ENCODE data around the gene ATM. TPM values are rescaled to one million over a fixed set of nuclear protein-coding genes. Genes with fewer than 3 reads are reported as not detected.

The ATM gene
- total RNA-seq, 1 donor from 2014 or later = 39.8 TPM

GRCh38 chr11:108293229-108293628 lies 70.4 kb downstream of the ATM start:
- FAIRE-seq (no peak), DNase-seq (ENCODE audit: low read depth) (no peak)
- H3K36me3 ChIP-seq (ENCODE audit: control insufficient read depth, insufficient read depth, low read length) = no peaks in the 10 kb centered on the region
- H3K27me3 ChIP-seq (ENCODE audit: control insufficient read depth, insufficient read depth, low read length) = no peaks in the 10 kb centered on the region
- H3K4me3 ChIP-seq (ENCODE audit: low read depth, low read length) = no peak overlapping the region
- no peak for TF ChIP-seq CTCF (IDR thresholded peaks at IDR 0.05; ENCODE audit: insufficient read depth, low read length, severe bottlenecking)

- DNase-seq (ENCODE audit: low read depth) = peak; percentile 73
- TF ChIP-seq CTCF (IDR thresholded peaks at IDR 0.05; ENCODE audit: insufficient read depth, low read length, severe bottlenecking) = no peak
- Histone ChIP-seq H3K27me3 (ENCODE audit: control insufficient read depth, insufficient read depth, low read length) (no peaks in the 10 kb centered on the region), H3K36me3 (ENCODE audit: control insufficient read depth, insufficient read depth, low read length) (no peaks in the 10 kb centered on the region), H3K4me3 (ENCODE audit: low read depth, low read length) (no peak overlapping the region)
- FAIRE-seq = no peak
Measured at GRCh38 chr11:108302121-108302785, 79.4 kb downstream of the ATM start.

- TF ChIP-seq CTCF (IDR thresholded peaks at IDR 0.05; ENCODE audit: insufficient read depth, low read length, severe bottlenecking) = no peak
- no peak overlapping the region for H3K4me3 ChIP-seq (ENCODE audit: low read depth, low read length)
- DNase-seq (ENCODE audit: low read depth) (no peak), FAIRE-seq (no peak)
- no peaks in the 10 kb centered on the region for H3K27me3 ChIP-seq (ENCODE audit: control insufficient read depth, insufficient read depth, low read length)
- no peaks in the 10 kb centered on the region for H3K36me3 ChIP-seq (ENCODE audit: control insufficient read depth, insufficient read depth, low read length)
Measured at GRCh38 chr11:108307751-108308150, 84.9 kb downstream of the ATM start.

GRCh38 chr11:108313444-108313843 lies 90.6 kb downstream of the ATM start:
- DNase-seq (ENCODE audit: low read depth) (no peak), FAIRE-seq (no peak)
- TF ChIP-seq CTCF (IDR thresholded peaks at IDR 0.05; ENCODE audit: insufficient read depth, low read length, severe bottlenecking) = no peak
- Histone ChIP-seq H3K4me3 (ENCODE audit: low read depth, low read length) (no peak overlapping the region), H3K36me3 (ENCODE audit: control insufficient read depth, insufficient read depth, low read length) (peaks cover 1% of the 10 kb centered on the region), H3K27me3 (ENCODE audit: control insufficient read depth, insufficient read depth, low read length) (no peaks in the 10 kb centered on the region)

GRCh38 chr11:108316061-108316460 lies 93.2 kb downstream of the ATM start:
- FAIRE-seq (no peak), DNase-seq (ENCODE audit: low read depth) (no peak)
- Histone ChIP-seq H3K36me3 (ENCODE audit: control insufficient read depth, insufficient read depth, low read length) (peaks cover 1% of the 10 kb centered on the region), H3K27me3 (ENCODE audit: control insufficient read depth, insufficient read depth, low read length) (no peaks in the 10 kb centered on the region), H3K4me3 (ENCODE audit: low read depth, low read length) (no peak overlapping the region)
- no peak for TF ChIP-seq CTCF (IDR thresholded peaks at IDR 0.05; ENCODE audit: insufficient read depth, low read length, severe bottlenecking)
